NCI-H2107 (cell line): Measurements from ENCODE around the gene CLSTN2.
A peak's percentile ranks its signal among the peaks of the same experiment; 100 is the strongest.

ENCODE experiments used
- DNase-seq: peaks from one replicate; lab custom pipeline; 2025; lab: John Stamatoyannopoulos, UW

The CLSTN2 gene

GRCh38 chr3:139935016-139935865 is at the start of gene CLSTN2:
TSS of gene CLSTN2 (plus strand) at chr3:139935185.
- peak; percentile 76 for DNase-seq

GRCh38 chr3:139887431-139887830 is 47.6 kb upstream of the CLSTN2 start:
- no peak for DNase-seq

- no peak for DNase-seq
Measured at GRCh38 chr3:139888561-139889140, 46.3 kb upstream of the CLSTN2 start.

GRCh38 chr3:139893267-139893962 is 41.6 kb upstream of the CLSTN2 start:
- DNase-seq = no peak

GRCh38 chr3:139893963-139894642 is 40.9 kb upstream of the CLSTN2 start:
- DNase-seq = no peak

GRCh38 chr3:139894643-139894989 is 40.4 kb upstream of the CLSTN2 start:
- no peak for DNase-seq

- DNase-seq = no peak
Measured at GRCh38 chr3:139897759-139898158, 37.2 kb upstream of the CLSTN2 start.

GRCh38 chr3:139906418-139906817 is 28.6 kb upstream of the CLSTN2 start:
- DNase-seq = no peak

GRCh38 chr3:139909811-139910210 is 25.2 kb upstream of the CLSTN2 start:
- DNase-seq = no peak

- no peak for DNase-seq
Measured at GRCh38 chr3:139916271-139916670, 18.7 kb upstream of the CLSTN2 start.

GRCh38 chr3:139917226-139917785 is 17.7 kb upstream of the CLSTN2 start:
- DNase-seq = no peak

- DNase-seq = no peak
Measured at GRCh38 chr3:139928708-139929505, 6.1 kb upstream of the CLSTN2 start.

GRCh38 chr3:139930211-139930610 is 4.8 kb upstream of the CLSTN2 start:
- no peak for DNase-seq

GRCh38 chr3:139933766-139934165 is 1.2 kb upstream of the CLSTN2 start:
- DNase-seq = no peak

GRCh38 chr3:139934613-139935015 is 371 bp upstream of the CLSTN2 start:
- DNase-seq = peak; percentile 70

GRCh38 chr3:139935866-139936817 is 1.2 kb downstream of the CLSTN2 start:
- no peak for DNase-seq

- DNase-seq = peak; percentile 40
Measured at GRCh38 chr3:139937674-139938279, 2.8 kb downstream of the CLSTN2 start.

GRCh38 chr3:139939681-139940190 is 4.8 kb downstream of the CLSTN2 start:
- no peak for DNase-seq

- no peak for DNase-seq
Measured at GRCh38 chr3:139940622-139941021, 5.6 kb downstream of the CLSTN2 start.
